Transverse colon (tissue), 4 donors: ENCODE measurements around the gene OR2H1. TPM values are rescaled to one million over a fixed set of nuclear protein-coding genes. Genes with fewer than 3 reads are reported as not detected.

ENCODE experiments used
- DNase-seq: peaks from one replicate; pipeline ENCODE4 v3.0.0-alpha.2; 2019
- H3K27ac ChIP-seq, 4 donors: fragments of 200-600 bp; sonication (generic); 2 replicates each; pipeline ENCODE4 v1.5.1; 2016 to 2018; ENCODE audit warnings: inconsistent platforms in 4 of 4
- H3K27me3 ChIP-seq: fragments of 200-600 bp; sonication (generic); 2 replicates; pipeline ENCODE4 v1.5.1; 2017; ENCODE audit warnings: inconsistent platforms
- H3K36me3 ChIP-seq, 4 donors: fragments of 200-600 bp; sonication (generic); 2 replicates each; pipeline ENCODE4 v1.5.1; 2017 to 2019; ENCODE audit warnings: inconsistent platforms in 4 of 4
- H3K4me1 ChIP-seq, 4 donors: fragments of 200-600 bp; sonication (generic); 2 replicates each; pipeline ENCODE4 v1.5.1; 2017 to 2020; ENCODE audit warnings: inconsistent platforms in 4 of 4
- H3K4me3 ChIP-seq, 4 donors: fragments of 200-600 bp; sonication (generic); 1 replicate in 1 of 4; 2 replicates in 3 of 4; pipeline versions ENCODE4 v1.5.1 to v1.6.1; 2017 to 2019; ENCODE audit warnings: inconsistent platforms in 4 of 4
- H3K9me3 ChIP-seq, 2 donors: fragments of 200-600 bp; sonication (generic); 2 replicates each; pipeline ENCODE4 v1.5.1; 2017 to 2019; ENCODE audit warnings: inconsistent platforms in 2 of 2
- EP300 ChIP-seq: sonication (generic); formaldehyde crosslinking; IDR thresholded peaks from one replicate; pipeline ENCODE4 v1.6.1; 2017; ENCODE audit warnings: antibody characterized with exemption, low read depth
- POLR2A ChIP-seq: fragments of 450-650 bp; IDR thresholded peaks from one replicate; pipeline ENCODE4 v1.6.1; 2016; ENCODE audit warnings: antibody characterized with exemption, mild to moderate bottlenecking, moderate library complexity
- POLR2AphosphoS5 ChIP-seq, 3 donors: sonication (generic); formaldehyde crosslinking; IDR thresholded peaks; one replicate each; pipeline ENCODE4 v1.6.1; 2016; ENCODE audit warnings: antibody characterized with exemption in 3 of 3
- WGBS, 2 donors: methylation state at CpG; one replicate each; pipeline ENCODE4 v1.1.5; 2018; ENCODE audit warnings: low coverage in 1 of 2; 5-methylcytosine and 5-hydroxymethylcytosine counted together
- in situ Hi-C, 4 donors: fragments of 200-750 bp; cut with MboI; loops; one replicate each; pipeline versions ENCODE4 v1.15.0 to v1.15.1; 2017; ENCODE audit warnings: low sequenced_read_pairs in 3 of 4, low pct_ligation_motif_present in 1 of 4, low pct_unique_long_range_greater_than_20kb in 1 of 4
- intact Hi-C: fragments of 100-400 bp; cut with DNase I; formaldehyde crosslinking; loops from one replicate; pipeline ENCODE4 v1.15.1; 2023; ENCODE audit warnings: low total_unique reads
- total RNA-seq, 4 donors: library from RNA; depleted of rRNA; stranded (reverse); fragments of >200 nt; gene quantifications; one replicate each; pipeline ENCODE4 v1.1.0, GENCODE V29; 2016
- TF ChIP-seq, protein P1 (sequence below), 5 experiments: fragments of 200-600 bp in 3 of 5; fragments of 450-650 bp in 2 of 5; sonication (generic) in 3 of 5; IDR thresholded peaks; 1 replicate in 2 of 5; 2 replicates in 3 of 5; pipeline ENCODE4 v1.5.1; 2016 to 2017; ENCODE audit warnings: antibody characterized with exemption in 5 of 5, inconsistent platforms in 3 of 5, mild to moderate bottlenecking in 2 of 5, moderate library complexity in 1 of 5

Gene OR2H1
- total RNA-seq, 4 donors from 2014 or later: not detected

DNA sequence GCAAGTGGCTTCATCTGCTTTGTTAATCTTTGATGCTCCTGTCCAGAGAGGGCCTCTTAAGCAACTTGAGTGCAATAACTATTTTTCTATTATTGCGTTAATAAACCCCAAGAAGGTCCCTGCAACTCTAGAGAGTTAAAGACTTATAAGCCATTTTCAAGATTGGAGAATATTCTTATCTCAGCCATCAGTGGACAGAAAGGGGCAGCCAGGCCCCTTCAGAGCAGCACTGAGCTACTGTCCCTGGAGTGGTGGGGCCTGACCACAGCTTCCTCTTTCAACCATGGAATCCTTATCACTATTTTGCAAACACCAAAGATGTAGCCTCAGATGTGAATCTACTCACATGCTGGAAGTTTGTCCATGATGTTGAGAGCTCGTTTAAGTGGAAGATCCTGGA, 33.6 kb downstream of the OR2H1 start:
- Histone ChIP-seq H3K27me3 (no peaks in the 10 kb centered on the region), H3K4me1 (no peaks in the 10 kb centered on the region), H3K36me3 (no peaks in the 10 kb centered on the region), H3K4me3 (no peak overlapping the region), H3K9me3 (no peaks in the 10 kb centered on the region), H3K27ac (no peak overlapping the region)
- DNase-seq: no peak
- WGBS, 2 donors: 40 to 59% methylated on average over 1 to 2 of the region's 2 CpGs
- intact Hi-C loops: no loop called here
- in situ Hi-C loops: no loop called here
- TF ChIP-seq, protein P1, sequence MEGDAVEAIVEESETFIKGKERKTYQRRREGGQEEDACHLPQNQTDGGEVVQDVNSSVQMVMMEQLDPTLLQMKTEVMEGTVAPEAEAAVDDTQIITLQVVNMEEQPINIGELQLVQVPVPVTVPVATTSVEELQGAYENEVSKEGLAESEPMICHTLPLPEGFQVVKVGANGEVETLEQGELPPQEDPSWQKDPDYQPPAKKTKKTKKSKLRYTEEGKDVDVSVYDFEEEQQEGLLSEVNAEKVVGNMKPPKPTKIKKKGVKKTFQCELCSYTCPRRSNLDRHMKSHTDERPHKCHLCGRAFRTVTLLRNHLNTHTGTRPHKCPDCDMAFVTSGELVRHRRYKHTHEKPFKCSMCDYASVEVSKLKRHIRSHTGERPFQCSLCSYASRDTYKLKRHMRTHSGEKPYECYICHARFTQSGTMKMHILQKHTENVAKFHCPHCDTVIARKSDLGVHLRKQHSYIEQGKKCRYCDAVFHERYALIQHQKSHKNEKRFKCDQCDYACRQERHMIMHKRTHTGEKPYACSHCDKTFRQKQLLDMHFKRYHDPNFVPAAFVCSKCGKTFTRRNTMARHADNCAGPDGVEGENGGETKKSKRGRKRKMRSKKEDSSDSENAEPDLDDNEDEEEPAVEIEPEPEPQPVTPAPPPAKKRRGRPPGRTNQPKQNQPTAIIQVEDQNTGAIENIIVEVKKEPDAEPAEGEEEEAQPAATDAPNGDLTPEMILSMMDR (IDR thresholded peaks at IDR 0.05): no peak
- TF ChIP-seq EP300 (no peak), POLR2AphosphoS5 (IDR thresholded peaks at IDR 0.05) (no peak), POLR2A (no peak)

DNA sequence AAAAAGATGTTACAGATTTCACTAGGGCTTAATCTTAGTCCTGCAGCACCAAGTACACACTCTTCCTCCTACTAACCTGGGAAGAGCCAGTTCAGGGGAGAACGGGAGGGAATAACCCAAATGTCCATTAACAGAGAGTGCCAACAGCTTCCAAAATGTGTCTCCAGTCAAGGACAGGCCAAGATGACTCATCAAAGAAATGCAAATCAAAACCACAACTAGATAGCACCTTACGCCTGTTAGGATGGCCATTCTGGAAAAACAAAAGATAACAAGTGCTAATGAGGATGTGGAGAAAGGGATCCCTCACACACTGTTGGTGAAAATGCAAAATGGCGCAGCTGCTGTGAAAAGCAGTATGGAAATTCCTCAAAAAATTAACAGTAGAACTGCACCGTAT, 34.6 kb downstream of the OR2H1 start:
- no peaks in the 10 kb centered on the region for H3K9me3 ChIP-seq

DNA sequence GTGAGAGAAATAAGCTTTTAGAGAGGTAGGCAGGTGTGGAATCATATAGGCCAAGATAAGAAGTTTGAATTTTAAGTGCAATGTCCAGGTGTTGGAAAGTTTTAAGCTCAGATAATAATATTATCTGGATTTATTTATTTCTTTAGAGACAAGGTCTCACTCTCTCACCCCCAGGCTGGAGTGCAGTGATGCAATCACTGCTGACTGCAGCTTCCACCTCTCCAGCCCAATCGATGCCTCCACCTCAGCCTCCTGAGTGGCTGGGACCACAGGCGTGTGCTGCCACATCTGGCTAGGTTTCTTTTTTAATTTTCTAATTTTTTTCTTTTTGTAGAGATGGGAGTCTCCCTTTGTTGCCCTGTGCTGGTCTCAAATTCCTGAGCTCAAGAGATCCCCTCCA, 36.3 kb downstream of the OR2H1 start:
- 63 to 77% methylated on average over 2 of the region's 2 CpGs for WGBS, 2 donors
- DNase-seq: no peak
- H3K4me3 ChIP-seq: no peak overlapping the region
- in situ Hi-C loops (no loop called here), intact Hi-C loops (no loop called here)
- no peaks in the 10 kb centered on the region for H3K36me3 ChIP-seq
- H3K4me1 ChIP-seq: no peaks in the 10 kb centered on the region
- TF ChIP-seq EP300: no peak
- no peak for TF ChIP-seq POLR2AphosphoS5 (IDR thresholded peaks at IDR 0.05)
- TF ChIP-seq POLR2A: no peak
- TF ChIP-seq, protein P1 (IDR thresholded peaks at IDR 0.05): no peak
- peaks cover 4% of the 10 kb centered on the region for H3K27me3 ChIP-seq
- no peak overlapping the region for H3K27ac ChIP-seq
- H3K9me3 ChIP-seq: no peaks in the 10 kb centered on the region

More for the DNA sequence above, 34.6 kb downstream of the OR2H1 start:
- in situ Hi-C loops (no loop called here), intact Hi-C loops (no loop called here)
- Histone ChIP-seq H3K27ac (no peak overlapping the region), H3K4me3 (no peak overlapping the region), H3K36me3 (no peaks in the 10 kb centered on the region), H3K4me1 (no peaks in the 10 kb centered on the region), H3K27me3 (no peaks in the 10 kb centered on the region)
- WGBS, 2 donors: 80 to 82% methylated on average over 4 of the region's 4 CpGs
- no peak for DNase-seq
- TF ChIP-seq, protein P1 (IDR thresholded peaks at IDR 0.05): no peak
- no peak for TF ChIP-seq EP300
- no peak for TF ChIP-seq POLR2A
- no peak for TF ChIP-seq POLR2AphosphoS5 (IDR thresholded peaks at IDR 0.05)

DNA sequence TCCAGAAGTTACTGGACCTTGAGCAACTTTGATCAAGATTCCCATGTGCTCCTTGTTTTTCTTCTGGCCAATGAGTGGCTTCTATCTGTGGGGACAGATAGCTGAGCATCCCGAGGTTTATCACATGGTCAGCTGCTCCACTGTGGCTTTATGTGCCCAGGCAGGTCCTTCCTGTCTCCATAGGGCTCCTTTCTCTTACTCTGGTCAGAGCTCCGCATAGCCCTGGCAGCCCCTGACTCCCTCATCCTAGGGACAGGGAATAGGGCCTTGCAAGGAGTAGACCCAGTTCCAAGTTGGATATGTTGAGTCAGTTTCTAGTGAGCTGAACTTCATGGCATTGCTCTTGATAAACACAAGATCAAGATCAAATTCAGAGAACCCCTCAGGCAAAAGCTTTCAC, 37.2 kb downstream of the OR2H1 start:
- WGBS, 2 donors: 48 to 63% methylated on average over 2 of the region's 2 CpGs
- H3K9me3 ChIP-seq: no peaks in the 10 kb centered on the region
- intact Hi-C loops: no loop called here

DNA sequence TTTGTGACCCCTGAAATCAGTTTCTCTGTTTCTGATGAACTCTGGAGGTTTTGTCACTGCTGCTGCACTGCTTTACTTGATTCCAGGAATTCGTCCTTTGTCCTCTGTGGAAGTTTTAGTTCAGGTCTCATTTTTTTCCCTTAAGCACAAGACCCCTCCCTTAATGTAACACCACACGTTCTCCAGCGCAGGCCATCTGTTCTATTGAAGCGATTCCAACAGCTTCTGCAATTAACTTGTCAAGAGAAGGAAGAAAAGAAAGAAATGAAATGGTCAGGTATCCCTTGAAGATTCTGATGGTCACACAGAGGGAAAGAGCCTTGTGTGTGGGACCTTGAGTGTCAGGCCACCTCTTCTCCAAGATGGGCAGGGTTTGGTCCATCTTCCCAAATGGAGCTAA, 38.6 kb downstream of the OR2H1 start:
- H3K36me3 ChIP-seq: no peaks in the 10 kb centered on the region
- H3K4me1 ChIP-seq: no peaks in the 10 kb centered on the region
- no peak for TF ChIP-seq POLR2AphosphoS5 (IDR thresholded peaks at IDR 0.05)
- no peak for TF ChIP-seq POLR2A
- TF ChIP-seq, protein P1 (IDR thresholded peaks at IDR 0.05): no peak
- no peak for TF ChIP-seq EP300
- WGBS, 2 donors: 63 to 69% methylated on average over 4 of the region's 4 CpGs
- DNase-seq: no peak
- H3K27me3 ChIP-seq: peaks cover 4% of the 10 kb centered on the region
- H3K4me3 ChIP-seq: no peak overlapping the region
- in situ Hi-C loops: no loop called here
- intact Hi-C loops: loop anchor here (5.0 kb wide), 1 partner anchor 312 kb away; no protein-coding TSS in a partner anchor
- H3K27ac ChIP-seq: no peak overlapping the region
- no peaks in the 10 kb centered on the region for H3K9me3 ChIP-seq

More for the DNA sequence above, 37.2 kb downstream of the OR2H1 start:
- in situ Hi-C loops: no loop called here
- H3K4me3 ChIP-seq: no peak overlapping the region
- no peak for TF ChIP-seq POLR2AphosphoS5 (IDR thresholded peaks at IDR 0.05)
- no peak for TF ChIP-seq POLR2A
- peaks cover 4% of the 10 kb centered on the region for H3K27me3 ChIP-seq
- H3K27ac ChIP-seq: no peak overlapping the region
- H3K36me3 ChIP-seq: no peaks in the 10 kb centered on the region
- DNase-seq: no peak
- no peaks in the 10 kb centered on the region for H3K4me1 ChIP-seq
